ENCODE results near the gene B3GALT6.

GRCh38 chr1:1242461-1243265, 10.6 kb downstream of the B3GALT6 start:
- no peak for TF ChIP-seq CEBPB (IDR thresholded peaks at IDR 0.05)
- no peak for TF ChIP-seq REST (IDR thresholded peaks at IDR 0.05; ENCODE audit: low read depth)
- TF ChIP-seq NFIC (IDR thresholded peaks at IDR 0.05), result no peak
- TF ChIP-seq ZBTB7A (IDR thresholded peaks at IDR 0.05; ENCODE audit: low read depth), result no peak
- TF ChIP-seq TAF1 (IDR thresholded peaks at IDR 0.05; ENCODE audit: low read depth), result no peak
- TF ChIP-seq RAD21 (IDR thresholded peaks at IDR 0.05; ENCODE audit: low read depth), result no peak
- TF ChIP-seq EP300 (IDR thresholded peaks at IDR 0.05; ENCODE audit: borderline replicate concordance), result no peak
- no peak for TF ChIP-seq MAX (IDR thresholded peaks at IDR 0.05)
